IMR-90 (cell line): ENCODE measurements around the gene AAK1. TPM values are rescaled to one million over a fixed set of nuclear protein-coding genes. Genes with fewer than 3 reads are reported as not detected.

Source experiments
- ATAC-seq: fragments of 200-7000 bp; cut with Tn5 transposase; 2 replicates; pipeline ENCODE4 v1.9.1; 2020; ENCODE audit warnings: low read depth, mild to moderate bottlenecking, moderate library complexity
- BruUV-seq: library from RNA; stranded (reverse); fragments of 400-500 nt; replicated peaks from 2 replicates; lab custom pipeline; 2021; lab: Mats Ljungman, UMichigan
- CTCF ChIA-PET: fragments of 300-600 bp; formaldehyde crosslinking; extraction: SDS; loops from one replicate; lab custom pipeline; 2021; ENCODE audit warnings: antibody characterized with exemption; lab: Yijun Ruan, JAX
- POLR2A ChIA-PET: fragments of 300-600 bp; sonication (Branson Sonifier 250); formaldehyde crosslinking; loops from one replicate; lab custom pipeline; 2022; ENCODE audit warnings: antibody characterized with exemption; ENCODE audit not compliant: unreplicated experiment; lab: Charles Lee
- DNase-seq: peaks from one replicate; pipeline ENCODE4 v3.0.0; 2013
- H2AFZ ChIP-seq: replicated peaks from 2 replicates; pipeline ENCODE3; 2013; ENCODE audit warnings: low read length, mild to moderate bottlenecking; ENCODE audit not compliant: poor library complexity
- H2AK5ac ChIP-seq: 2 replicates; pipeline ENCODE4 v1.6.1; 2013; ENCODE audit warnings: low read depth, low read length, inconsistent platforms
- H2AK9ac ChIP-seq: replicated peaks from 2 replicates; pipeline ENCODE3; 2013; ENCODE audit warnings: mild to moderate bottlenecking, low read depth, low read length, moderate library complexity; ENCODE audit not compliant: poor library complexity
- H2BK120ac ChIP-seq: 2 replicates; pipeline ENCODE4 v1.6.1; 2013; ENCODE audit warnings: low read depth, low read length, inconsistent platforms
- H2BK15ac ChIP-seq: 3 replicates; pipeline ENCODE4 v1.6.1; 2013; ENCODE audit warnings: low read depth, low read length, inconsistent platforms
- H2BK20ac ChIP-seq: 2 replicates; pipeline ENCODE4 v1.6.1; 2013; ENCODE audit warnings: low read depth, mild to moderate bottlenecking, inconsistent platforms, low read length, moderate library complexity
- H2BK5ac ChIP-seq: 2 replicates; pipeline ENCODE4 v1.6.1; 2013; ENCODE audit warnings: mild to moderate bottlenecking, low read depth, low read length, inconsistent platforms; ENCODE audit not compliant: poor library complexity, severe bottlenecking
- H3K14ac ChIP-seq: replicated peaks from 2 replicates; pipeline ENCODE4 v1.6.1; 2013; ENCODE audit warnings: low read depth, low read length, inconsistent platforms
- H3K18ac ChIP-seq: 2 replicates; pipeline ENCODE4 v1.6.1; 2013; ENCODE audit warnings: low read depth, low read length, control low read depth
- H3K23ac ChIP-seq: 2 replicates; pipeline ENCODE4 v1.6.1; 2013; ENCODE audit warnings: low read depth, low read length, inconsistent platforms
- H3K27ac ChIP-seq: 2 replicates; pipeline ENCODE4 v1.5.1; 2013; ENCODE audit warnings: mild to moderate bottlenecking, control low read depth, low read length; ENCODE audit not compliant: insufficient read depth
- H3K27me3 ChIP-seq: 2 replicates; pipeline ENCODE4 v1.6.1; 2013; ENCODE audit warnings: low read length; ENCODE audit not compliant: control insufficient read depth, insufficient read depth
- H3K36me3 ChIP-seq: 2 replicates; pipeline ENCODE4 v1.6.1; 2013; ENCODE audit warnings: low read length, mixed read lengths; ENCODE audit not compliant: control insufficient read depth, insufficient read depth
- H3K4ac ChIP-seq: 2 replicates; pipeline ENCODE4 v1.6.1; 2013; ENCODE audit warnings: low read depth, low read length, inconsistent platforms
- H3K4me1 ChIP-seq: 2 replicates; pipeline ENCODE4 v1.6.1; 2013; ENCODE audit warnings: low read length, mixed read lengths; ENCODE audit not compliant: control insufficient read depth, insufficient read depth
- H3K4me2 ChIP-seq: 2 replicates; pipeline ENCODE4 v1.6.1; 2013; ENCODE audit warnings: low read depth, mild to moderate bottlenecking, control low read depth, low read length, moderate library complexity
- H3K4me3 ChIP-seq: 2 replicates; pipeline ENCODE4 v1.5.1; 2013; ENCODE audit warnings: low read depth, mild to moderate bottlenecking, control low read depth, low read length, moderate library complexity; ENCODE audit not compliant: insufficient read depth
- H3K56ac ChIP-seq: 2 replicates; pipeline ENCODE4 v1.6.1; 2013; ENCODE audit warnings: low read length, inconsistent platforms; ENCODE audit not compliant: insufficient read depth; ENCODE audit errors: extremely low read depth
- H3K79me1 ChIP-seq, 2 experiments: 2 replicates each; pipeline ENCODE4 v1.6.1; 2013; ENCODE audit warnings: low read length in 2 of 2, inconsistent platforms in 1 of 2, low read depth in 1 of 2
- H3K9ac ChIP-seq: 2 replicates; pipeline ENCODE4 v1.6.1; 2013; ENCODE audit warnings: low read depth, low read length, control low read depth
- H3K9me1 ChIP-seq: 2 replicates; pipeline ENCODE4 v1.6.1; 2013; ENCODE audit warnings: low read length, inconsistent platforms; ENCODE audit not compliant: insufficient read depth
- H3K9me3 ChIP-seq: 2 replicates; pipeline ENCODE4 v1.6.1; 2013; ENCODE audit warnings: low read length; ENCODE audit not compliant: control insufficient read depth, insufficient read depth
- H4K20me1 ChIP-seq: 2 replicates; pipeline ENCODE4 v1.6.1; 2013; ENCODE audit warnings: low read length, inconsistent platforms; ENCODE audit not compliant: insufficient read depth
- H4K5ac ChIP-seq: 2 replicates; pipeline ENCODE4 v1.6.1; 2013; ENCODE audit warnings: mild to moderate bottlenecking, low read depth, low read length, control low read depth
- H4K8ac ChIP-seq, 2 experiments: 2 replicates each; pipeline ENCODE4 v1.6.1; 2013; ENCODE audit warnings: low read depth in 2 of 2, low read length in 2 of 2, control low read depth in 1 of 2, inconsistent platforms in 1 of 2
- H4K91ac ChIP-seq: 2 replicates; pipeline ENCODE4 v1.6.1; 2013; ENCODE audit warnings: low read depth, low read length, inconsistent platforms; ENCODE audit not compliant: insufficient read depth
- CEBPB ChIP-seq: IDR thresholded peaks from 2 replicates; pipeline ENCODE4 v1.6.1; 2012; ENCODE audit warnings: low read depth, low read length, improper control_type of control experiment
- MAFK ChIP-seq: IDR thresholded peaks from 2 replicates; pipeline ENCODE4 v1.6.1; 2012; ENCODE audit warnings: low read depth, low read length, improper control_type of control experiment
- whole genome bisulfite sequencing, 2 experiments: methylation state at CpG; one replicate each; pipeline versions ENCODE4 v1.1.5 to v1.1.7; 2013; ENCODE audit warnings: missing lambda C conversion rate in 2 of 2; ENCODE audit not compliant: insufficient read length in 1 of 2; ENCODE audit errors: extremely low coverage in 2 of 2; 5-methylcytosine and 5-hydroxymethylcytosine counted together
- dilution Hi-C: fragments of 300-500 bp; cut with HindIII; formaldehyde crosslinking; loops from one replicate; pipeline ENCODE4 v1.14.3; 2018; ENCODE audit warnings: low sequenced_read_pairs; ENCODE audit not compliant: unreplicated experiment
- in situ Hi-C: fragments of 300-500 bp; cut with MboI; formaldehyde crosslinking; loops from 3 replicates; pipeline ENCODE4 v1.14.3; 2019; ENCODE audit warnings: low sequenced_read_pairs, inconsistent platforms, mixed read lengths
- intact Hi-C: fragments of 100-400 bp; cut with micrococcal nuclease; formaldehyde crosslinking; loops from 2 replicates; pipeline ENCODE4 v1.10.0; 2022
- polyA plus RNA-seq, 3 experiments: library from polyadenylated mRNA; depleted of rRNA; stranded (reverse); fragments of >200 nt; gene quantifications; 2 replicates each; pipeline ENCODE4 v1.2.3, GENCODE V29; 2012; ENCODE audit warnings: low replicate concordance in 1 of 3
- total RNA-seq: library from RNA; depleted of rRNA; stranded (reverse); fragments of >200 nt; gene quantifications from 2 replicates; pipeline ENCODE4 v1.2.3, GENCODE V29; 2012

The AAK1 gene
- total and polyA plus RNA-seq, 2 of the 4 experiments (the other 2 are of a cell fraction), result 21.9 to 26.5 TPM

DNA sequence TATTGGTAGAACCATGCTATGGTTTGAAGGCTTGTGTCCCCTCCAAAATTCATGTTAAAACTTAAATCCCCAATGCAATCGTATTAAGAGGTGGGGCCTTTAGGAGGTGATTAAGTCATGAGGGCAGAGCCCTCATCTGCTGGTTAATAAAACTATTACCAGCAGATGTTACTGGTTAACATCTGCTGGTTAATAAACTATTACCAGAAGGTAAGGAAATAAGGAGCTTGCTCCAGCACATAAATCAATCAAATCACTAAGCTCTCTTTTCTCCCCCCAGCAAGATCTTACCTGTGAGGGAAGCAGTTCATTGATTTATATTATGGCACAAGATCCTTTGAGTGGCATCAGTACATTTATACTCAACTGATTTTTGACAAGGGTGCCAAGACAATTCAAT lies 96.9 kb downstream of the AAK1 start:
- Histone ChIP-seq H4K5ac (no peak overlapping the region), H3K4me1 (peaks cover 2% of the 10 kb centered on the region), H3K4me3 (no peak overlapping the region), H2BK120ac (no peak overlapping the region), H3K9me1 (no peaks in the 10 kb centered on the region), H3K4me2 (no peak overlapping the region), H2AK5ac (no peak overlapping the region), H4K20me1 (peaks cover 20% of the 10 kb centered on the region), H3K18ac (no peak overlapping the region), H3K23ac (no peak overlapping the region), H2BK5ac (no peak overlapping the region), H2AK9ac (no peak overlapping the region), H3K56ac (no peak overlapping the region), H2BK20ac (no peak overlapping the region), H3K14ac (no peak overlapping the region), H3K4ac (no peak overlapping the region), H4K91ac (no peak overlapping the region), H2AFZ (no peak overlapping the region), H3K9me3 (no peaks in the 10 kb centered on the region), H4K8ac (no peak overlapping the region), H2BK15ac (no peak overlapping the region), H3K36me3 (peaks cover 6% of the 10 kb centered on the region), H3K27ac (no peak overlapping the region), H3K9ac (no peak overlapping the region), H3K79me1 (peaks cover 27 to 72% of the 10 kb centered on the region in 2 experiments), H3K27me3 (no peaks in the 10 kb centered on the region)
- dilution Hi-C loops (no loop called here), in situ Hi-C loops (no loop called here), intact Hi-C loops (no loop called here)
- CTCF ChIA-PET, result no interaction called here
- POLR2A ChIA-PET, result no interaction called here
- no peak for TF ChIP-seq MAFK
- no peak for TF ChIP-seq CEBPB
- no CpG with 5 or more reads among the region's 1 CpG for WGBS, 2 experiments
- no peak for ATAC-seq
- no TSS peak for BruUV-seq
- DNase-seq, result no peak
